Karpas-422 (cell line): Measurements from ENCODE around the gene NOTUM. TPM values are rescaled to one million over a fixed set of nuclear protein-coding genes. Genes with fewer than 3 reads are reported as not detected.

Experiments used
- DNase-seq: peaks from one replicate; pipeline ENCODE4 v3.0.0-alpha.2; 2015
- H2AFZ ChIP-seq: fragments of 200-600 bp; sonication (generic); 2 replicates; pipeline ENCODE4 v1.6.1; 2014; ENCODE audit warnings: antibody characterized with exemption, low read length, mixed read lengths
- H3K27ac ChIP-seq: fragments of 200-600 bp; sonication (generic); 2 replicates; pipeline ENCODE4 v1.5.1; 2014; ENCODE audit warnings: mild to moderate bottlenecking, low read length, moderate library complexity
- H3K27me3 ChIP-seq: fragments of 200-600 bp; sonication (generic); 2 replicates; pipeline ENCODE4 v1.6.1; 2014; ENCODE audit warnings: low read length, mixed read lengths
- H3K36me3 ChIP-seq: fragments of 200-600 bp; sonication (generic); 2 replicates; pipeline ENCODE4 v1.6.1; 2014; ENCODE audit warnings: low read length, mixed read lengths; ENCODE audit not compliant: insufficient read depth
- H3K4me1 ChIP-seq: fragments of 200-600 bp; sonication (generic); 2 replicates; pipeline ENCODE4 v1.6.1; 2014; ENCODE audit warnings: mild to moderate bottlenecking, low read length, mixed read lengths
- H3K4me2 ChIP-seq: fragments of 200-600 bp; sonication (generic); 2 replicates; pipeline ENCODE4 v1.6.1; 2014; ENCODE audit warnings: low read length, low read depth, mild to moderate bottlenecking; ENCODE audit not compliant: poor library complexity, severe bottlenecking
- H3K4me3 ChIP-seq: fragments of 200-600 bp; sonication (generic); 2 replicates; pipeline ENCODE4 v1.5.1; 2014; ENCODE audit warnings: mild to moderate bottlenecking, antibody characterized with exemption, low read length, mixed read lengths
- H3K79me2 ChIP-seq: fragments of 200-600 bp; sonication (generic); 2 replicates; pipeline ENCODE4 v1.6.1; 2014; ENCODE audit warnings: mild to moderate bottlenecking, low read length, mixed read lengths
- H3K9ac ChIP-seq: fragments of 200-600 bp; sonication (generic); 2 replicates; pipeline ENCODE4 v1.6.0; 2014; ENCODE audit warnings: low read length
- H3K9me2 ChIP-seq: fragments of 200-600 bp; sonication (generic), shearing (Covaris generic); replicated peaks from 2 replicates; pipeline ENCODE4 v1.6.0; 2014; ENCODE audit warnings: mild to moderate bottlenecking, low read length, moderate library complexity; ENCODE audit not compliant: insufficient read depth
- H3K9me3 ChIP-seq: fragments of 300-700, 200-600 bp; sonication (generic); 2 replicates; pipeline ENCODE4 v1.6.1; 2014; ENCODE audit warnings: low read length, mixed read lengths
- H4K20me1 ChIP-seq: fragments of 200-600 bp; sonication (generic); 2 replicates; pipeline ENCODE4 v1.6.1; 2014; ENCODE audit warnings: mild to moderate bottlenecking, antibody characterized with exemption, low read length, low read depth; ENCODE audit not compliant: insufficient read depth
- total RNA-seq: library from RNA; depleted of rRNA; stranded (reverse); fragments of >200 nt; shearing (Covaris generic); gene quantifications from 2 replicates; pipeline ENCODE4 v1.2.3, GENCODE V29; 2014; ENCODE audit warnings: low replicate concordance; rRNA removed

Gene NOTUM
- total RNA-seq: not detected in 2 replicates

DNA sequence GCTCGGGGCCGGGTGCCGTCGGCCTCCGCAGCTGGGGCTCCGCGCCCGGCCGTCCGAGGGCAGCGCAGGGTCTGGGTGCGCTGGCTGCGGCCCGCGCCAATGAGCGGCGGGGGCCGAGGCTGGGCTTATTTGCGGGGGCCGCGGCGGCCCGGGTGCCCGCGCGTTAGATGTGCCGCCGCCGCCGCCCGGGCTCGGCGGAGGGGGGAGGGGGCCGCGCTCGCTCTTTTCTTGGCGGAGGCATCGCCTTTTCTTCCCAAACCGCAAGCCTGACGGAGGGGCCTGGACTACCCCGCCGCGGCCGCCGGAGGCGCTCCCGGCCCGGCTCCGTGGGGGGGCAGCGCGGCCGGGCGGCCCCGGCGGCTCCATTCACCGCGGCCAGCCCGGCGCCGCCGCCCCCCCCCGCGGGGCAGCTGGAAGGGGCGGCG lies at the start of gene NOTUM:
TSS of gene NOTUM (minus strand) at position 101 of the 425 bp plus-strand sequence. CDS start 278 bp downstream, outside the sequence.
- no peaks in the 10 kb centered on the region for H3K36me3 ChIP-seq
- H2AFZ ChIP-seq: no peak within 1 kb of the TSS
- H3K79me2 ChIP-seq: no peaks in the 10 kb centered on the region
- H3K9ac ChIP-seq: no peak within 1 kb of the TSS
- H3K27me3 ChIP-seq: no peaks in the 10 kb centered on the region
- H3K4me1 ChIP-seq: no peaks in the 10 kb centered on the region
- no peak within 1 kb of the TSS for H3K4me3 ChIP-seq
- no peak within 1 kb of the TSS for H3K4me2 ChIP-seq
- no peak for DNase-seq
- H3K9me3 ChIP-seq: no peaks in the 10 kb centered on the region
- no peaks in the 10 kb centered on the region for H3K9me2 ChIP-seq
- no peaks in the 10 kb centered on the region for H4K20me1 ChIP-seq
- no peak within 1 kb of the TSS for H3K27ac ChIP-seq

DNA sequence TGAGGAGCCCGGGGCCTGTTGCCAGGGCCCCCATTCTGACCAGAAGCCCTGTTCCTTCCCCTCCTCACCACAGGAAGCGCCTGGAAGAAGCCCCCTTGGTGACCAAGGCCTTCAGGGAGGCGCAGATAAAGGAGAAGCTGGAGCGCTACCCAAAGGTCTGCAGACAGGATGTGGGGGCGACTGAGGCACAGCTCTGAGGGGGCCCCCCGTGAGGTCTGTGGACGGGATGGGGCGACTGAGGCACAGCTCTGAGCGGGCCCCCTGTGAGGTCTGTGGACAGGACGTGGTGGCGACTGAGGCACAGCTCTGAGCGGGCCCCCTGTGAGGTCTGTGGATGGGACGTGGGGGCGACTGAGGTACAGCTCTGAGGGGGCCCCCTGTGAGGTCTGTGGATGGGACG lies 48.4 kb upstream of the NOTUM start:
- Histone ChIP-seq H2AFZ (no peak overlapping the region), H3K79me2 (no peaks in the 10 kb centered on the region), H3K4me2 (no peak overlapping the region), H3K36me3 (no peaks in the 10 kb centered on the region), H3K9ac (no peak overlapping the region), H3K4me3 (no peak overlapping the region), H4K20me1 (no peaks in the 10 kb centered on the region), H3K9me3 (no peaks in the 10 kb centered on the region), H3K9me2 (no peaks in the 10 kb centered on the region), H3K27ac (no peak overlapping the region), H3K27me3 (no peaks in the 10 kb centered on the region), H3K4me1 (no peaks in the 10 kb centered on the region)
- DNase-seq: no peak

GRCh38 chr17:82008941-82009405 lies 48.0 kb upstream of the NOTUM start:
- no peaks in the 10 kb centered on the region for H3K4me1 ChIP-seq
- no peaks in the 10 kb centered on the region for H3K36me3 ChIP-seq
- no peaks in the 10 kb centered on the region for H4K20me1 ChIP-seq
- H3K9me3 ChIP-seq: no peaks in the 10 kb centered on the region
- H3K79me2 ChIP-seq: no peaks in the 10 kb centered on the region
- H3K4me2 ChIP-seq: no peak overlapping the region
- H3K4me3 ChIP-seq: no peak overlapping the region
- H2AFZ ChIP-seq: no peak overlapping the region
- no peak overlapping the region for H3K27ac ChIP-seq
- H3K9me2 ChIP-seq: no peaks in the 10 kb centered on the region
- no peaks in the 10 kb centered on the region for H3K27me3 ChIP-seq
- no peak overlapping the region for H3K9ac ChIP-seq
- DNase-seq: no peak

- Histone ChIP-seq H3K27me3 (no peaks in the 10 kb centered on the region), H3K36me3 (no peaks in the 10 kb centered on the region), H3K27ac (no peak overlapping the region), H3K4me3 (no peak overlapping the region), H3K4me1 (no peaks in the 10 kb centered on the region), H3K4me2 (no peak overlapping the region), H3K9me2 (no peaks in the 10 kb centered on the region), H4K20me1 (no peaks in the 10 kb centered on the region), H3K9ac (no peak overlapping the region), H3K79me2 (no peaks in the 10 kb centered on the region), H3K9me3 (no peaks in the 10 kb centered on the region), H2AFZ (no peak overlapping the region)
- no peak for DNase-seq
Measured at GRCh38 chr17:82008258-82008940, 47.4 kb upstream of the NOTUM start.

DNA sequence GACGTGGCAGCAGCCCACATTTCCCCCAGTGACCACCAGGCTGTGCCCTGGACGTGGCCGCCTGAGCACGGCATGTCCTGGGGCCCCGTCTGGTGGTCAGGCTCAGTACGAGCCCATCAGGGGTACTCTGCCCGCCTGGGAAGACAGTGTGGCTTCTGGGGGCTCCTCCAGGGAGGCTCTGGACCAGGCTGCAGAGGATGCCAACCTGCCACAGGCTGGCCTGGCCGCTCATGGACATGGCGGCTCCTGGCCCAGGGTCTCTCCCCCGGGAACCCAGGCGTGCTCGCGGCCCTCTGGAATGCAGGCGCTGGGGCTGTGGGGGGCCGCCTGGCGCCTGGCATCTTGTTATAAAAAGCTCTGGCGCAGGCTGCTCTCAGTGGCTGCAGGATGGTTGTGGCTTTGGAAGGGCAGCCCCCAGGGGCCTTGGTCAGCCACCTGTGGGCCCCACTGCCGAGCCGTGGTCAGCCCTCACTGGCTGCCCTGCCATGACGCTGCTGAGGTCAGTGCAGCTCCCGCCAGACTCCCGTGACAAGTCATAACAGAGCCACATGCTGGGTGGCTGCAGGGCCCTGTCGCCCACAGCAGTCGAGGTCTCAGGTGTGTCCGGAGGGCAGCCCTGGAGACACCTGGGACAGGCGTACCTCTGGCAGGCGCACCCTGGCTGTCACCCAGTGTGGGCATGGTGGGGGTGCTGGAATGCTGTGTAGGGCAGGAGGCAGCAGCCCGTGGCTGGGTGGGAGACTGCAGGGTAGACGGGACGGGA lies 46.7 kb upstream of the NOTUM start:
- Histone ChIP-seq H3K9me2 (no peaks in the 10 kb centered on the region), H3K27me3 (no peaks in the 10 kb centered on the region), H4K20me1 (no peaks in the 10 kb centered on the region), H3K36me3 (no peaks in the 10 kb centered on the region), H3K4me3 (no peak overlapping the region), H3K4me1 (no peaks in the 10 kb centered on the region), H3K27ac (no peak overlapping the region), H3K9ac (no peak overlapping the region), H3K4me2 (no peak overlapping the region), H3K79me2 (no peaks in the 10 kb centered on the region), H3K9me3 (no peaks in the 10 kb centered on the region), H2AFZ (no peak overlapping the region)
- no peak for DNase-seq

DNA sequence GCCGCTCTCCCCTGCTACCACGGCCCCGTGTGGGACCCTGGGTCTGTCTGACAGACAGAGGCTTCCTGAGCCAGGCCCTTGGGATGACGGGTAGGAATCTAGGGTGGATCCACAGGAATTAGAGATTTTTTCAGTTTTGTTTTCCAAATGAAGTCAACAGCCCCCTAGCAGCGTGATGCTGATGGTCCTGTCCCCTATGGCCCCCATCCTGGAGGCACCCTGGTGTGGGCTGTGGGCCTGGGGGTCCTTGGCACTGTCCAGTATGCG lies 46.2 kb upstream of the NOTUM start:
- Histone ChIP-seq H3K36me3 (no peaks in the 10 kb centered on the region), H3K4me3 (no peak overlapping the region), H3K9me2 (no peaks in the 10 kb centered on the region), H3K9me3 (no peaks in the 10 kb centered on the region), H3K9ac (no peak overlapping the region), H3K79me2 (no peaks in the 10 kb centered on the region), H4K20me1 (no peaks in the 10 kb centered on the region), H3K4me1 (no peaks in the 10 kb centered on the region), H2AFZ (no peak overlapping the region), H3K27ac (no peak overlapping the region), H3K27me3 (no peaks in the 10 kb centered on the region), H3K4me2 (no peak overlapping the region)
- no peak for DNase-seq

DNA sequence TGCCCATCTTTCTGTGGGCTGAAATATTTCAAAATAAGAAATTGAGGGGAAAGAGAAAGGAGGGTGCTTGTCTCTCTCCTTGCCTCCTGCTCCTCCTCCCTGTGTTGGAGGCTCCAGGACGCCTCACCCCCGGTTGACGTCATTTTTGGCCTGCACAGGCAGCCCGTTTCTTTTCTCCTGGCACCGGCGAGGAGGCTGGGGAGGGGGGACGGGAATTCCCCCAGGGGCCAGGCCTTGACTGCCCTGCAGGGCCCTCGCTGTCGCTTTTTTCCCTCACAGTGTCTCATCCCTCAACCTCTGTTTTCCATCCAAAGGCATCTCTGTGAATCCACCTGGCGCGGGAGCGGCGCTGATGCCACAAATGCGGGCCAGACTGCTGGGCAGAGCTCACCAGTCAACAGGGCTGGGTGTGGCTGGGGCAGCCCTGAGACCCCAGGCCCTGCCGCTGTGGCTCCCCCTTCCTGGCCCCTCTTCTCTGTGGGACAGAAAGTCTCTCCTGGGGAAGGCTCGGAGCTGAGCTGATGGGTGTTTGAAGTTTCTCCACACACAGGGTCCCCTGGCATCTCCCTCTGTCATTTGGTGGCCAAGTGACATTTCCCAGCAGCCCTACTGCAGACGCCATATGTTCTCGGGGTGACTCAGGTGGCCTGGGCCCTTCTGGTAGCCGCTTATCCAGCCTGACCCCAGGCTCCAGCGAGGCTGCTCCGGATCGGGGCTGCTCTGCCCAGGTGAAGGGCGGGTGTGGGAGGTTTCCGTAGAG lies 45.7 kb upstream of the NOTUM start:
- Histone ChIP-seq H3K9me3 (no peaks in the 10 kb centered on the region), H3K4me2 (no peak overlapping the region), H3K9me2 (no peaks in the 10 kb centered on the region), H3K4me3 (no peak overlapping the region), H3K36me3 (no peaks in the 10 kb centered on the region), H3K9ac (no peak overlapping the region), H3K79me2 (no peaks in the 10 kb centered on the region), H3K4me1 (no peaks in the 10 kb centered on the region), H3K27me3 (no peaks in the 10 kb centered on the region), H4K20me1 (no peaks in the 10 kb centered on the region), H3K27ac (no peak overlapping the region), H2AFZ (no peak overlapping the region)
- DNase-seq: no peak

DNA sequence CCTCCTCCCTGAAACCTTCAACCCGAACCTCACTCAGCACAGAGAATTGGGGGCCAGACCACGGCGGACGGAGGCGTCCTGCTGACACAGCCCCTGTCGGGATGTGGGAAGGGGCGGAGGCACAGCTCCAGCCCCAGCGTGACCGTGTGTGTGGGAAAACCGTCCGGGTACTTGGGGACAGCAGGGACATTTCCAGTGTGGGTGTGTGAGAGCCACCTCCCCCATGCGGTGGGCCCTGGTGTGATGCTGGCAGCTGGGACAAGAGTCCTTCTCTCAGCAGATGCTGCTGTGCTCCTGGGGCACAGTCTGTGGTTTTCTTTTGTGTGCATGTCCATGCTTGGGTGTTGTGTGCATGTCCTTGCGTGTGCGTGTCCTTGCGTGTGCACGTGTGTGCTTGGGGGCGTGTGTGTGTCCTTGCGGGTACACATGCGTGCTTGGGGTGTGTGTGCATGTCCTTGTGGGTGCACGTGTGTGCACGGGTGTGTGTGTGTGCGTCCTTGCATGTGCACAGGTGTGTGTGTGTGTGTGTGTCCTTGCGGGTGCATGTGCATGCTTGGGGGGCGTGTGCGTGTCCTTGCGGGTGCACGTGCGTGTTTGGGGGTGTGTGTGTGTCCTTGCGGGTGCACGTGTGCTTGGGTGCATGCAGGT lies 44.8 kb upstream of the NOTUM start:
- no peaks in the 10 kb centered on the region for H4K20me1 ChIP-seq
- H3K4me3 ChIP-seq: no peak overlapping the region
- no peak for DNase-seq
- no peak overlapping the region for H3K4me2 ChIP-seq
- no peaks in the 10 kb centered on the region for H3K9me2 ChIP-seq
- H3K4me1 ChIP-seq: no peaks in the 10 kb centered on the region
- H3K9me3 ChIP-seq: no peaks in the 10 kb centered on the region
- no peaks in the 10 kb centered on the region for H3K79me2 ChIP-seq
- H3K9ac ChIP-seq: no peak overlapping the region
- H3K27ac ChIP-seq: no peak overlapping the region
- no peaks in the 10 kb centered on the region for H3K36me3 ChIP-seq
- no peaks in the 10 kb centered on the region for H3K27me3 ChIP-seq
- no peak overlapping the region for H2AFZ ChIP-seq
